HUES48 (cell line): ENCODE data around the gene DIPK1B.
A peak's percentile ranks its signal among the peaks of the same experiment; 100 is the strongest.

Experiments used
- H3K27ac ChIP-seq: one replicate; pipeline ENCODE4 v1.7.0; 2013; ENCODE audit warnings: low read depth, low read length, inconsistent platforms
- H3K27me3 ChIP-seq: 2 replicates; pipeline ENCODE4 v1.6.1; 2013; ENCODE audit warnings: mild to moderate bottlenecking, low read length; ENCODE audit not compliant: control insufficient read depth, insufficient read depth
- H3K36me3 ChIP-seq: 2 replicates; pipeline ENCODE4 v1.6.1; 2013; ENCODE audit warnings: low read length; ENCODE audit not compliant: control insufficient read depth, insufficient read depth
- H3K4me1 ChIP-seq: 2 replicates; pipeline ENCODE4 v1.6.1; 2013; ENCODE audit warnings: mild to moderate bottlenecking, low read length; ENCODE audit not compliant: control insufficient read depth, insufficient read depth
- H3K4me3 ChIP-seq: 2 replicates; pipeline ENCODE4 v1.5.1; 2013; ENCODE audit warnings: mild to moderate bottlenecking, low read depth, low read length
- H3K9ac ChIP-seq: 2 replicates; pipeline ENCODE4 v1.6.1; 2013; ENCODE audit warnings: mild to moderate bottlenecking, low read depth, low read length, moderate library complexity
- H3K9me3 ChIP-seq: 2 replicates; pipeline ENCODE4 v1.6.1; 2013; ENCODE audit warnings: low read length; ENCODE audit not compliant: control insufficient read depth, insufficient read depth

Gene DIPK1B

GRCh38 chr9:136717399-136717798 is 5.0 kb downstream of the DIPK1B start:
- 0 out of 2 replicates have a peak, but pooled peaks cover 6% of the 10 kb centered on the region for H3K36me3 ChIP-seq
- H3K4me3 ChIP-seq: no peak overlapping the region
- no peaks in the 10 kb centered on the region for H3K27me3 ChIP-seq
- no peak overlapping the region; the same call in 1 of the 2 replicates for H3K9ac ChIP-seq
- H3K4me1 ChIP-seq: peaks cover 13% of the 10 kb centered on the region; the same call in 1 of the 2 replicates
- H3K27ac ChIP-seq: no peak overlapping the region
- H3K9me3 ChIP-seq: no peaks in the 10 kb centered on the region

- no peak overlapping the region for H3K27ac ChIP-seq
- no peaks in the 10 kb centered on the region for H3K27me3 ChIP-seq
- peaks cover 18% of the 10 kb centered on the region for H3K36me3 ChIP-seq
- no peaks in the 10 kb centered on the region for H3K9me3 ChIP-seq
- no peak overlapping the region for H3K4me3 ChIP-seq
- H3K9ac ChIP-seq: no peak overlapping the region
- H3K4me1 ChIP-seq: peaks cover 8% of the 10 kb centered on the region; the same call in 1 of the 2 replicates
Observed at GRCh38 chr9:136718345-136719194, 6.2 kb downstream of the DIPK1B start.

- Histone ChIP-seq H3K4me1 (peaks cover 5% of the 10 kb centered on the region; the same call in 1 of the 2 replicates), H3K9me3 (no peaks in the 10 kb centered on the region), H3K27me3 (no peaks in the 10 kb centered on the region), H3K27ac (no peak overlapping the region), H3K9ac (no peak overlapping the region), H3K4me3 (no peak overlapping the region), H3K36me3 (peaks cover 26% of the 10 kb centered on the region)
Observed at GRCh38 chr9:136719195-136719880, 7.0 kb downstream of the DIPK1B start.

- no peak overlapping the region for H3K4me3 ChIP-seq
- peaks cover 35% of the 10 kb centered on the region for H3K36me3 ChIP-seq
- H3K9ac ChIP-seq: no peak overlapping the region; the same call in 1 of the 2 replicates
- peaks cover 5% of the 10 kb centered on the region; the same call in 1 of the 2 replicates for H3K4me1 ChIP-seq
- H3K27ac ChIP-seq: peak overlapping the region; percentile 56
- no peaks in the 10 kb centered on the region for H3K27me3 ChIP-seq
- H3K9me3 ChIP-seq: no peaks in the 10 kb centered on the region
Observed at GRCh38 chr9:136720251-136720897, 8.0 kb downstream of the DIPK1B start.

GRCh38 chr9:136720898-136721338 is 8.5 kb downstream of the DIPK1B start:
- no peak overlapping the region for H3K4me3 ChIP-seq
- H3K4me1 ChIP-seq: peaks cover 7% of the 10 kb centered on the region
- no peaks in the 10 kb centered on the region for H3K9me3 ChIP-seq
- H3K27me3 ChIP-seq: no peaks in the 10 kb centered on the region
- peak overlapping the region; percentile 56 for H3K27ac ChIP-seq
- no peak overlapping the region; the same call in 1 of the 2 replicates for H3K9ac ChIP-seq
- peaks cover 40% of the 10 kb centered on the region for H3K36me3 ChIP-seq

- Histone ChIP-seq H3K27me3 (no peaks in the 10 kb centered on the region), H3K4me1 (peaks cover 13% of the 10 kb centered on the region), H3K27ac (no peak overlapping the region), H3K9me3 (no peaks in the 10 kb centered on the region), H3K36me3 (peaks cover 46% of the 10 kb centered on the region), H3K4me3 (no peak overlapping the region), H3K9ac (no peak overlapping the region)
Observed at GRCh38 chr9:136721339-136722092, 9.1 kb downstream of the DIPK1B start.

- Histone ChIP-seq H3K36me3 (peaks cover 51% of the 10 kb centered on the region), H3K9me3 (no peaks in the 10 kb centered on the region), H3K4me3 (no peak overlapping the region), H3K27ac (peak overlapping the region; percentile 45), H3K9ac (no peak overlapping the region), H3K27me3 (no peaks in the 10 kb centered on the region), H3K4me1 (peaks cover 17% of the 10 kb centered on the region)
Observed at GRCh38 chr9:136722093-136722968, 10.0 kb downstream of the DIPK1B start.

- H3K9ac ChIP-seq: no peak overlapping the region
- H3K9me3 ChIP-seq: no peaks in the 10 kb centered on the region
- peaks cover 51% of the 10 kb centered on the region for H3K36me3 ChIP-seq
- H3K27ac ChIP-seq: peak overlapping the region; percentile 45
- peaks cover 17% of the 10 kb centered on the region for H3K4me1 ChIP-seq
- no peak overlapping the region for H3K4me3 ChIP-seq
- no peaks in the 10 kb centered on the region for H3K27me3 ChIP-seq
Observed at GRCh38 chr9:136722969-136723356, 10.6 kb downstream of the DIPK1B start.

- H3K4me3 ChIP-seq: no peak overlapping the region
- no peak overlapping the region for H3K27ac ChIP-seq
- no peak overlapping the region for H3K9ac ChIP-seq
- H3K9me3 ChIP-seq: no peaks in the 10 kb centered on the region
- H3K4me1 ChIP-seq: peaks cover 17% of the 10 kb centered on the region
- H3K27me3 ChIP-seq: no peaks in the 10 kb centered on the region
- peaks cover 51% of the 10 kb centered on the region for H3K36me3 ChIP-seq
Observed at GRCh38 chr9:136723362-136723976, 11.1 kb downstream of the DIPK1B start.
